DOHH2 (cell line): ENCODE measurements around the gene MRPL46.

Source experiments
- H3F3A ChIP-seq: fragments of 200-600 bp; sonication (generic), shearing (Covaris generic); 2 replicates; pipeline ENCODE4 v1.6.0; 2016; ENCODE audit warnings: antibody characterized with exemption, mild to moderate bottlenecking; ENCODE audit not compliant: control insufficient read depth, insufficient read depth
- H3K27ac ChIP-seq: fragments of 200-600 bp; sonication (generic); 2 replicates; pipeline ENCODE4 v1.5.1; 2014; ENCODE audit warnings: low read depth, mild to moderate bottlenecking, low read length, moderate library complexity
- H3K27me3 ChIP-seq: fragments of 200-600 bp; sonication (generic); 2 replicates; pipeline ENCODE4 v1.6.1; 2014; ENCODE audit warnings: mild to moderate bottlenecking, low read length, mixed read lengths; ENCODE audit not compliant: control insufficient read depth
- H3K36me3 ChIP-seq: fragments of 200-600 bp; sonication (generic); 2 replicates; pipeline ENCODE4 v1.6.1; 2014; ENCODE audit warnings: mild to moderate bottlenecking, low read length, moderate library complexity, mixed read lengths; ENCODE audit not compliant: control insufficient read depth
- H3K4me1 ChIP-seq: fragments of 200-600 bp; sonication (generic); 2 replicates; pipeline ENCODE4 v1.6.1; 2014; ENCODE audit warnings: mild to moderate bottlenecking, low read length, mixed read lengths; ENCODE audit not compliant: control insufficient read depth
- H3K4me2 ChIP-seq: fragments of 200-600 bp; sonication (generic); 2 replicates; pipeline ENCODE4 v1.6.0; 2014; ENCODE audit warnings: mild to moderate bottlenecking, low read length, moderate library complexity
- H3K4me3 ChIP-seq: fragments of 200-600 bp; sonication (generic); 2 replicates; pipeline ENCODE4 v1.5.1; 2014; ENCODE audit warnings: mild to moderate bottlenecking, low read length, mixed read lengths
- H3K79me2 ChIP-seq: fragments of 200-600 bp; sonication (generic); 2 replicates; pipeline ENCODE4 v1.6.1; 2014; ENCODE audit warnings: mild to moderate bottlenecking, low read length, mixed read lengths; ENCODE audit not compliant: control insufficient read depth
- H3K9me2 ChIP-seq: fragments of 200-600 bp; sonication (generic); replicated peaks from 2 replicates; pipeline ENCODE4 v1.6.1; 2014; ENCODE audit warnings: mild to moderate bottlenecking, low read length, mixed read lengths; ENCODE audit not compliant: control insufficient read depth
- H3K9me3 ChIP-seq: fragments of 200-600 bp; sonication (generic); 2 replicates; pipeline ENCODE4 v1.6.1; 2014; ENCODE audit warnings: antibody characterized with exemption, low read length, mixed read lengths; ENCODE audit not compliant: control insufficient read depth, insufficient read depth
- H4K20me1 ChIP-seq: fragments of 200-600 bp; sonication (generic); 2 replicates; pipeline ENCODE4 v1.6.0; 2014; ENCODE audit warnings: low read depth, mild to moderate bottlenecking, antibody characterized with exemption, low read length, moderate library complexity; ENCODE audit not compliant: control insufficient read depth, insufficient read depth
- CTCF ChIP-seq: fragments of 200-600 bp; sonication (generic); IDR thresholded peaks from one replicate; pipeline ENCODE4 v1.5.1; 2014; ENCODE audit warnings: antibody characterized with exemption, mild to moderate bottlenecking, low read depth, low read length; ENCODE audit not compliant: poor library complexity, severe bottlenecking
- EZH2phosphoT487 ChIP-seq: fragments of 200-600 bp; sonication (generic); IDR thresholded peaks from 2 replicates; pipeline ENCODE4 v1.6.1; 2017; ENCODE audit warnings: borderline replicate concordance, mild to moderate bottlenecking, antibody characterized with exemption, low read length, moderate library complexity, mixed read lengths

MRPL46 gene

DNA sequence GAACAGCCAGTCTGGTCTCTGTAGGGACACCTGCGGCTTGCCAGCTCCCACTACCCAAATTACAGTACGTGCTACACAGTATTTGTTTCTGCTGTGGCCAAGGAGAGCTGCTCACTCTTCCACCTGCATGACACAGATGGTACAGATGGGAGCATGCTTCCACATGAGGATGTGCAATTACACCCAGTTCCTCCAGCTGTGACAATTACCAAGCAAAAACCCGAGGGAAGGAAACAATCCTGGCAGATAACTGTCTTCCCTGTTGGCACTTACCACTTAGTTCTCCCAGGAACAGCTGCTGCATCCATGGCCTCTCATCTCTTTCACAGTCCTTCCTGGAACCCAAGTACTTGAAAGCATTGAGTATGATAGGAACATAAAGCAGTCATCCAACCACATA lies 44.9 kb upstream of the MRPL46 start:
- Histone ChIP-seq H3K4me1 (peaks cover 7% of the 10 kb centered on the region), H3K9me2 (no peaks in the 10 kb centered on the region), H3F3A (no peaks in the 10 kb centered on the region), H3K27ac (no peak overlapping the region), H3K79me2 (no peaks in the 10 kb centered on the region), H3K9me3 (no peaks in the 10 kb centered on the region), H3K4me2 (no peak overlapping the region), H3K4me3 (no peak overlapping the region), H3K36me3 (peaks cover 5% of the 10 kb centered on the region; the same call in 1 of the 2 replicates), H3K27me3 (no peaks in the 10 kb centered on the region), H4K20me1 (no peaks in the 10 kb centered on the region)
- TF ChIP-seq EZH2phosphoT487: no peak
- no peak for TF ChIP-seq CTCF

- no peak for TF ChIP-seq EZH2phosphoT487
- no peak for TF ChIP-seq CTCF
- Histone ChIP-seq H3K4me3 (no peak overlapping the region), H4K20me1 (no peaks in the 10 kb centered on the region), H3K27ac (no peak overlapping the region), H3F3A (no peaks in the 10 kb centered on the region), H3K27me3 (no peaks in the 10 kb centered on the region), H3K79me2 (no peaks in the 10 kb centered on the region), H3K36me3 (peaks cover 5% of the 10 kb centered on the region; the same call in 1 of the 2 replicates), H3K4me2 (no peak overlapping the region), H3K9me2 (no peaks in the 10 kb centered on the region), H3K4me1 (peaks cover 7% of the 10 kb centered on the region), H3K9me3 (no peaks in the 10 kb centered on the region)
Measured at GRCh38 chr15:88511161-88511560, 44.0 kb upstream of the MRPL46 start.

DNA sequence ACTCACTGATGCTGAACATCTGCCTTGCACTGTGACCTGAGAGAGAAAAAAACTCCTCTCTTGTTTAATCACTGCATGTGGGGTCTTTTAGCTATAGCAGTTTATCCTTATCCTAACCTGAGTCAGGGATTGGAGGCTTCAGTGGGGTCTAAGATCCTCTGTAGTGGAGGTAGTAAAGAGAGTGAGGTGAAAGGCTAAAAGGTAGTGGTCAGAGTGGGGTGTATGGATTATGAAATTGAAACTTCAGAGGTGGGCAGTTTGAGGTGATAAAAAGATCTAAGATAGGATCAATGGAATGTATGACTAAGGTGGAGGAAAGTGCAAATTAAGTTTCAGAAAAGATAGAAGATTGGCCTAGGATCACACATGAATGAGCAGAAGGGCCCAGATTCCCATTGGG lies 42.8 kb upstream of the MRPL46 start:
- Histone ChIP-seq H3K27ac (no peak overlapping the region), H3K36me3 (peaks cover 5% of the 10 kb centered on the region; the same call in 1 of the 2 replicates), H3K4me3 (no peak overlapping the region)

More for the DNA sequence above, 42.8 kb upstream of the MRPL46 start:
- Histone ChIP-seq H3K27me3 (no peaks in the 10 kb centered on the region), H3K4me2 (no peak overlapping the region), H4K20me1 (no peaks in the 10 kb centered on the region), H3F3A (no peaks in the 10 kb centered on the region), H3K9me3 (no peaks in the 10 kb centered on the region), H3K79me2 (no peaks in the 10 kb centered on the region), H3K9me2 (no peaks in the 10 kb centered on the region), H3K4me1 (peaks cover 7% of the 10 kb centered on the region)
- TF ChIP-seq EZH2phosphoT487: no peak
- TF ChIP-seq CTCF: no peak
